KBM-7 (cell line): Measurements from ENCODE around the gene SLC26A9.
A peak's percentile ranks its signal among the peaks of the same experiment; 100 is the strongest.
"Not testable (repeated sequence)": the region's sequence is repeated elsewhere in the genome, so short reads cannot be mapped to it uniquely, and the experiment has no call there.

Source experiments
- DNase-seq: peaks from one replicate; pipeline ENCODE4 v3.0.0-alpha.2; 2015
- in situ Hi-C: fragments of 300-500 bp; cut with MboI; formaldehyde crosslinking; loops from 2 replicates; pipeline ENCODE4 v1.14.3; 2020; ENCODE audit warnings: low sequenced_read_pairs, low pct_unique_long_range_greater_than_20kb, mixed read lengths

The SLC26A9 gene

GRCh38 chr1:205918955-205919746, 24.1 kb downstream of the SLC26A9 start:
- DNase-seq = peak; percentile 90
- in situ Hi-C loops = loop anchor here (10.0 kb wide), 1 partner anchor 46 kb away; no protein-coding TSS in a partner anchor

- in situ Hi-C loops = loop anchor here (10.0 kb wide), 1 partner anchor 47 kb away; no protein-coding TSS in a partner anchor
- DNase-seq = no peak
Observed at GRCh38 chr1:205917466-205918238, 25.6 kb downstream of the SLC26A9 start.

GRCh38 chr1:205916541-205916940, 26.7 kb downstream of the SLC26A9 start:
- no peak for DNase-seq

GRCh38 chr1:205915354-205915990, 27.8 kb downstream of the SLC26A9 start:
- in situ Hi-C loops = loop anchor here (10.0 kb wide), 1 partner anchor 49 kb away; no protein-coding TSS in a partner anchor
- peak; percentile 28 for DNase-seq

More at GRCh38 chr1:205916541-205916940, 26.7 kb downstream of the SLC26A9 start:
- in situ Hi-C loops = loop anchor here (10.0 kb wide), 1 partner anchor 48 kb away; no protein-coding TSS in a partner anchor

GRCh38 chr1:205914730-205915129, 28.5 kb downstream of the SLC26A9 start:
- in situ Hi-C loops = loop anchor here (10.0 kb wide), 1 partner anchor 50 kb away; no protein-coding TSS in a partner anchor
- DNase-seq = no peak

DNA sequence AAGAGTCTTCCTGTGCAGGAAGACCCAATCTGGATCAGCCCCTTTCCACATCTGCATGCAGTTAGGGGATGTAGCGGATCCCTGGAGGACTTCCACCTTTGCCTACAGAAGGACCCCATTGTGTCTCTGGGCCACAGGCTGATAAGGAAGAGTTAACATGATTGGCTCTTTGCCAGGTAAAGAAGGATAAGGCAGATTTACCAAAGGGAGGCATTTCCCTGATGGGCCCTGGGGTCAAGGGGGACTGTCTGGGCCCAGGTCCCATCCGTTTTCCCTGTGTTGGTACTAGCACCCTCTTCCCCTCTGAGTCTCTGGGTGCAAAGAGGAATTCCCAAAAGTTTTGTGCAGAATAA, 29.1 kb downstream of the SLC26A9 start:
- in situ Hi-C loops = loop anchor here (10.0 kb wide), 1 partner anchor 51 kb away; no protein-coding TSS in a partner anchor

GRCh38 chr1:205913451-205914154, 29.7 kb downstream of the SLC26A9 start:
- in situ Hi-C loops = loop anchor here (10.0 kb wide), 1 partner anchor 51 kb away; no protein-coding TSS in a partner anchor
- no peak for DNase-seq

More for the DNA sequence above, 29.1 kb downstream of the SLC26A9 start:
- DNase-seq = no peak

DNA sequence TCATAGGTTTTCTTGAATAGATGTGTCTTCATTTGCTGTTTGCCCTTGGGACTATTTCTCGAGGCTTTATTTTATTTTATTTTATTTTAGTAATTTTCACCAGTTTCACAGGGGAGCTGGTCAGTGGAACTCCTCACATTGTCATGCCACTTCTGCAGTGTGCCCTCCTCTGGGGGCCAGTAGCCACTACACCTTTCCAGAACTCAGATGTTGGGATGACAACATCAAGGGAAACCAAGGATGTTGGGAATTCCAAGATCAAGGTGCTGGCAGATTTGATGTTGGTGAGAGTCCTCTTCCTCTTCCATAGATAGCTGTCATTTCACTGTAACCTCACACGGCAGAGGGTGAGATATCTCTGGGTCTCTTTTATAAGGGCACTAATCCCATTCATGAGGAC, 35.5 kb downstream of the SLC26A9 start:
- in situ Hi-C loops = no loop called here
- no peak for DNase-seq

DNA sequence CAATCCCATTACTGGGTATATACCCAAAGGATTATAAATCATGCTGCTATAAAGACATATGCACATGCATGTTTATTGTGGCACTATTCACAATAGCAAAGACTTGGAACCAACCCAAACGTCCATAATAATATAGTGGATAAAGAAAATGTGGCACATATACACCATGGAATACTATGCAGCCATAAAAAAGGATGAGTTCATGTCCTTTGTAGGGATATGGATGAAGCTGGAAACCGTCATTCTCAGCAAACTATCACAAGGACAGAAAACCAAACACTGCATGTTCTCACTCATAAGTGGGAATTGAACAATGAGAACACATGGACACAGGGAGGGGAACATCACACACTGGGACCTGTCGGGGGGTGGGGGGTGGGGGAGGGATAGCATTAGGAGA, 38.2 kb downstream of the SLC26A9 start:
- in situ Hi-C loops, DNase-seq: not testable (repeated sequence)

- in situ Hi-C loops = no loop called here
- no peak for DNase-seq
Observed at GRCh38 chr1:205896351-205896750, 46.9 kb downstream of the SLC26A9 start.

DNA sequence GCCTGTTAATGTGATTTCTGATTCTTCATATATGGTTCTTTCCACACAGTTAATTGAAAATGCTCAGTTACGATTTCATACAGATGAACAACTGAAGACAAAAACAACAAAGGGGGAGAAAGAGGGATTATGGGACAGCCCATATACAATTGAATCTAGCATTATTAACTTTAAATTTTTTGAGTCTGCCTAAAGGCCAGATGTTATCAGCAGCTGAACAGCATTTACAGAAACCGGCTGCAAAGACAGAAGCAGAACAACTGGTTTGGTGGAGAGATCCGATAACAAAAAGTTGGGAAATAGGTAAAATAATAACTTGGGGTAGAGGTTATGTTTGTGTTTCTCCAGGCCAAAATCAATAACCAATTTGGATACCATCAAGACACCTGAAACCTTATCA, 49.1 kb downstream of the SLC26A9 start:
- DNase-seq, in situ Hi-C loops: not testable (repeated sequence)

DNA sequence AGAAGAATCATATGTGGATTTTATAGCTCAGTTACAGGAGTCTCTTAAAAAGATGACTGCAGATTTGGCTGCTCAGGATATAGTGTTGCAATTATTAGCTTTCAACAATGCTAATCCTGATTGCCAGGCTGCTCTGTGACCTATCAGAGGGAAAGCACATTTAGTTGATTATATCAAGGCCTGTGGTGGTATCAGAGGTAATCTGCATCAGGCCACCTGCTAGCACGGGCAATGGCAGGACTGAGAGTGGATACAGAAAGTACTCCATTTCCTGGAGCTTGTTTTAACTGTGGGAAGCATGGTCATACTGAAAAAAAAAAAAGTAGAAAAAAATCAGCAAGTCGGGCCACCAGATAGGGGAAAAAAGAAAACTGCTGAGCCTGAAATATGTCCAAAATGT, 51.1 kb downstream of the SLC26A9 start:
- DNase-seq, in situ Hi-C loops: not testable (repeated sequence)

DNA sequence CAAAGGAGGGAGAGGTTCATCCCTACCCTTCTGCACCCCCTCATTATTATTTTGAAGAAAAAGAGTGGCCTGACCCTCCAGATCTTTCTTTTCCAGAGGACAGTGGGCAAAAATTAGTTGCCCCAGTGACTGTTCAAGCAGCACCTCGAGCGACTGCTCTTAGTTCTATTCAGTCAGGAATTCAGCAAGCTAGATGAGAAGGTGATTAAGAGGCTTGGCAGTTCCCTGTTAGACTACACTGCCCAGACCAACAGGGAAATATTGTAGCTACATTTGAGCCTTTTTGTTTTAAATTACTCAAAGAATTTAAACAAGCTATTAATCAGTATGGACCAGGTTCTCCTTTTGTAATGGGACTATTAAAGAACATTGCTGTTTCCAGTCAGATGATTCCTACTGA, 51.8 kb downstream of the SLC26A9 start:
- DNase-seq, in situ Hi-C loops: not testable (repeated sequence)

GRCh38 chr1:205890631-205891030, 52.6 kb downstream of the SLC26A9 start:
- DNase-seq, in situ Hi-C loops: not testable (repeated sequence)

- in situ Hi-C loops = not testable (repeated sequence)
Observed at GRCh38 chr1:205889706-205890105, 53.5 kb downstream of the SLC26A9 start.

GRCh38 chr1:205889006-205889405, 54.2 kb downstream of the SLC26A9 start:
- in situ Hi-C loops = not testable (repeated sequence)
- peak; percentile 36 for DNase-seq

More at GRCh38 chr1:205889706-205890105, 53.5 kb downstream of the SLC26A9 start:
- not testable (repeated sequence) for DNase-seq

- in situ Hi-C loops = no loop called here
Observed at GRCh38 chr1:205883792-205884191, 59.5 kb downstream of the SLC26A9 start.

GRCh38 chr1:205880923-205881322, 62.3 kb downstream of the SLC26A9 start:
- in situ Hi-C loops = no loop called here

More at GRCh38 chr1:205883792-205884191, 59.5 kb downstream of the SLC26A9 start:
- DNase-seq = no peak

DNA sequence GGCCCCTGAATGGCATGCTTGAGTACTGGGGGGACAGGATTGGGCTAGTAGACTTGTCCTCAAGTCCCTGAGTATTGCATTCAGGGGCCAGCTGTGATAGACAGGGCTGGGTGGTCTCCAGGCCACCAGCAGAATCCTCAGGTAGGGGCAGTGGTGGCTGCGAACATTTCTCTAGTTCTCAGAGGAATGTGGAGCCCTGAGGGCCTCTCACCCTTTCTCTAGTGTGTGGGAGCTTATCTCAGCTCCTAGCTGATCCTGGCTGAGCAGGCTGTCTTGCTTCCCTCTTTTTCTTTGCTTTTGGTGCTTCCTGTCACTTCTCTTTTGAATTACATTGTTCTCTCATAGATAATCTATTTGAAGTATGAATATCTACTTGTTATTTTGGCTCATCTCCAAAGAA, 63.3 kb downstream of the SLC26A9 start:
- no peak for DNase-seq
- in situ Hi-C loops = no loop called here

More at GRCh38 chr1:205880923-205881322, 62.3 kb downstream of the SLC26A9 start:
- no peak for DNase-seq
